Measurements from ENCODE around the gene EPHA1. TPM values are rescaled to one million over a fixed set of nuclear protein-coding genes. Genes with fewer than 3 reads are reported as not detected.

Gene EPHA1
- total and polyA plus RNA-seq, 4 donors, result 10.3 to 21.0 (median 11.3) TPM

- TF ChIP-seq RXRA (IDR thresholded peaks at IDR 0.05), result no peak
- no peak for TF ChIP-seq HNF4G (IDR thresholded peaks at IDR 0.05)
- no peak for TF ChIP-seq MAX (IDR thresholded peaks at IDR 0.05)
- TF ChIP-seq RAD21 (IDR thresholded peaks at IDR 0.05), result no peak
- no peak for TF ChIP-seq SP1 (IDR thresholded peaks at IDR 0.05)
- no peak for TF ChIP-seq EGR1 (IDR thresholded peaks at IDR 0.05; ENCODE audit: low read depth in 2 of 2)
- TF ChIP-seq JUND (IDR thresholded peaks at IDR 0.05), result no peak
- TF ChIP-seq ZBTB33 (IDR thresholded peaks at IDR 0.05), result no peak
- no peak for TF ChIP-seq GABPA (IDR thresholded peaks at IDR 0.05 in 1 of 2, conservative IDR thresholded peaks at IDR 0.05 in 1 of 2)
Observed at GRCh38 chr7:143389316-143390103, 19.1 kb downstream of the EPHA1 start (continued).

- Histone ChIP-seq H3K4me1 (ENCODE audit: control insufficient read depth in 4 of 4, insufficient read depth in 4 of 4, low read length in 3 of 4) (peaks cover 26 to 68% (median 62%) of the 10 kb centered on the region in 4 donors), H3K36me3 (ENCODE audit: control insufficient read depth in 4 of 4, insufficient read depth in 3 of 4, low read depth in 1 of 4, low read length in 3 of 4) (peaks cover 12 to 31% (median 18%) of the 10 kb centered on the region in 4 donors), H3K9me3 (ENCODE audit: control insufficient read depth in 4 of 4, low read length in 3 of 4) (no peaks in the 10 kb centered on the region), H3K9ac (ENCODE audit: low read depth in 1 of 2, low read length in 2 of 2) (no peak overlapping the region), H3K27me3 (ENCODE audit: control insufficient read depth in 4 of 4, insufficient read depth in 4 of 4, low read length in 3 of 4) (no peaks in the 10 kb centered on the region), H3K4me3 (ENCODE audit: low read depth in 1 of 3, low read length in 3 of 3) (no peak overlapping the region), H3K27ac (ENCODE audit: low read depth in 1 of 2, low read length in 2 of 2) (no peak overlapping the region)
- TF ChIP-seq GABPA (IDR thresholded peaks at IDR 0.05 in 1 of 2, conservative IDR thresholded peaks at IDR 0.05 in 1 of 2), result no peak
- no peak for TF ChIP-seq MAX (IDR thresholded peaks at IDR 0.05)
- no peak for TF ChIP-seq FOXA2 (IDR thresholded peaks at IDR 0.05)
- DNase-seq (ENCODE audit: low spot score), result no peak
- 93% methylated on average over 28 of the region's 28 CpGs for WGBS
Observed at GRCh38 chr7:143388491-143389101, 20.1 kb downstream of the EPHA1 start.

GRCh38 chr7:143388051-143388450 is 20.6 kb downstream of the EPHA1 start:
- H3K36me3 ChIP-seq (ENCODE audit: control insufficient read depth in 4 of 4, insufficient read depth in 3 of 4, low read depth in 1 of 4, low read length in 3 of 4), result peaks cover 12 to 31% (median 18%) of the 10 kb centered on the region in 4 donors
- no peak overlapping the region for H3K9ac ChIP-seq (ENCODE audit: low read depth in 1 of 2, low read length in 2 of 2)
- 91% methylated on average over 10 of the region's 10 CpGs for WGBS
- H3K27ac ChIP-seq (ENCODE audit: low read depth in 1 of 2, low read length in 2 of 2), result no peak overlapping the region
- H3K4me1 ChIP-seq (ENCODE audit: control insufficient read depth in 4 of 4, insufficient read depth in 4 of 4, low read length in 3 of 4), result peaks cover 24 to 68% (median 62%) of the 10 kb centered on the region in 4 donors
- no peak overlapping the region for H3K4me3 ChIP-seq (ENCODE audit: low read depth in 1 of 3, low read length in 3 of 3)
- H3K27me3 ChIP-seq (ENCODE audit: control insufficient read depth in 4 of 4, insufficient read depth in 4 of 4, low read length in 3 of 4), result no peaks in the 10 kb centered on the region
- no peak for DNase-seq (ENCODE audit: low spot score)
- no peak for TF ChIP-seq FOXA2 (IDR thresholded peaks at IDR 0.05)
- TF ChIP-seq CTCF (IDR thresholded peaks at IDR 0.05; ENCODE audit: low read depth, low read length, missing input control), result no peak
- TF ChIP-seq FOXA1 (IDR thresholded peaks at IDR 0.05), result no peak
- H3K9me3 ChIP-seq (ENCODE audit: control insufficient read depth in 4 of 4, low read length in 3 of 4), result no peaks in the 10 kb centered on the region
